Gastrocnemius medialis (tissue), 4 donors: ENCODE data around the gene AGRN.

Source experiments
- CTCF ChIP-seq, 5 experiments: fragments of 450-650 bp in 3 of 5; fragments of 200-600 bp in 2 of 5; sonication (generic) in 2 of 5; IDR thresholded peaks in 4 of 5; conservative IDR thresholded peaks in 1 of 5; 1 replicate in 4 of 5; 2 replicates in 1 of 5; pipeline ENCODE4 v1.5.1; 2016 to 2019; ENCODE audit warnings: antibody characterized with exemption in 5 of 5, mild to moderate bottlenecking in 3 of 5, moderate library complexity in 3 of 5
- POLR2A ChIP-seq, 2 donors: fragments of 450-650 bp; IDR thresholded peaks; one replicate each; pipeline ENCODE4 v1.6.1; 2017; ENCODE audit warnings: antibody characterized with exemption in 2 of 2, mild to moderate bottlenecking in 2 of 2, moderate library complexity in 2 of 2

GRCh38 chr1:997713-997992, 22.3 kb upstream of the AGRN start:
- no peak for TF ChIP-seq CTCF (IDR thresholded peaks at IDR 0.05 in 4 of 5, conservative IDR thresholded peaks at IDR 0.05 in 1 of 5)
- no peak for TF ChIP-seq POLR2A (IDR thresholded peaks at IDR 0.05)
